GM18870 (cell line): ENCODE data around the gene TBX4.
"Not testable (repeated sequence)": the region's sequence is repeated elsewhere in the genome, so short reads cannot be mapped to it uniquely, and the experiment has no call there.

ENCODE experiments used
- ATAC-seq: cut with Tn5 transposase; IDR thresholded peaks from one replicate; pipeline ENCODE4 v1.9.1; 2021; ENCODE audit warnings: moderate library complexity; ENCODE audit not compliant: unreplicated experiment

The TBX4 gene

DNA sequence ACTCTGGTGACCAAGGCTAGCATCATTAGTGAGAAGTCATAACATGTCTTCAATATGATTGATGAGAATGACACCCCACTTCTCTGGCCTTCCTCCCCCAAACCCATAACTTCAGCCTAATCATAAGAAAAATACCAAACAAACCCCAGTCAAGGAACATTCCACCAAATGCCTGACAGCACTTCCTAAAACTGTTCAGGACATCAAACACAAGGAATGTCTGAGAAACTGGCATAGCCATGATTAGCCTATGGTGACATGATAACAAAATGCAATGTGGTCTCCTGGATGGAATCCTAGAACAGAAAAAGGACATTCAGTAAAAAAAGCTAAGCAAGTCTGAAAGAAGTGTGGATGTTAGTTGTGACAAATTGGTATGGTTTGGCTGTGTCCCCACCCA lies 24.7 kb upstream of the TBX4 start:
- ATAC-seq, result no peak

GRCh38 chr17:61429274-61429673 lies 22.9 kb upstream of the TBX4 start:
- ATAC-seq, result no peak

DNA sequence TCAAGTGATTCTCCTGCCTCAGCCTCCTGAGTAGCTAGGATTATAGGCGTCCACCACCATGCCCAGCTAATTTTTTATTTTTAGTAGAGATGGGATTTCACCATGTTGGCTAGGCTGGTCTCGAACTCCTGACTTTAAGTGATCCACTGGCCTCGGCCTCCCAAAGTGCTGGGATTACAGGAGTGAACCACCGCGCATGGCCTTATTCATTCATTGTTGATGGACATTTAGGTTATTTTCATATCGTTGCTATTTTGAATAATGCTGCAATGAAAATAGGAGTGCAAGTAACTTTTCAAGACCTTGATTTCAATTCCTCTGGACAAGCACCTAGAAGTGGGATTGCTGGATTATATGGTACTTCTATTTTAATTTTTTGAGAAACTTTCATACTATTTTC lies 22.4 kb upstream of the TBX4 start:
- not testable (repeated sequence) for ATAC-seq

GRCh38 chr17:61431594-61432311 lies 20.5 kb upstream of the TBX4 start:
- no peak for ATAC-seq

DNA sequence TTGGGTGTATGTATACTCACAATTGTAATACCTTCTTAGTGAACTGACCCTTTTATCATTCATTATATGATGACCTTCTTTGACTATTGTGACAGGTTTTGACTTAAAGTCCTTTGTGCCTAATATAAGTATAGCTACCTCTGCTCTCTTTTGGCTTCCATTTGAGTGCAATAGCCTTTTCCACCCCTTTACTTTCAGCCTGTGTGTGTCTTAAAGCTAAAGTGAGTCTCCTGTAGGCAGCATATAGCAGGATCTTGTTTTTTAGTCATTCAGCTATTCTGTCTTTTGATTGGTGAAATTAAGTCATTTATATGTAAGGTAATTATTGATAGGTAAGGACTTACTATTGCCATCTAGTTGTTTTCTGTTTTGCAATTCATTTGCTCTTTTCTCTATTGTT lies 15.9 kb upstream of the TBX4 start:
- no peak for ATAC-seq

GRCh38 chr17:61436995-61437704 lies 15.1 kb upstream of the TBX4 start:
- no peak for ATAC-seq

GRCh38 chr17:61440697-61441096 lies 11.5 kb upstream of the TBX4 start:
- ATAC-seq, result peak; percentile 82

- not testable (repeated sequence) for ATAC-seq
Measured at GRCh38 chr17:61441507-61441906, 10.7 kb upstream of the TBX4 start.

DNA sequence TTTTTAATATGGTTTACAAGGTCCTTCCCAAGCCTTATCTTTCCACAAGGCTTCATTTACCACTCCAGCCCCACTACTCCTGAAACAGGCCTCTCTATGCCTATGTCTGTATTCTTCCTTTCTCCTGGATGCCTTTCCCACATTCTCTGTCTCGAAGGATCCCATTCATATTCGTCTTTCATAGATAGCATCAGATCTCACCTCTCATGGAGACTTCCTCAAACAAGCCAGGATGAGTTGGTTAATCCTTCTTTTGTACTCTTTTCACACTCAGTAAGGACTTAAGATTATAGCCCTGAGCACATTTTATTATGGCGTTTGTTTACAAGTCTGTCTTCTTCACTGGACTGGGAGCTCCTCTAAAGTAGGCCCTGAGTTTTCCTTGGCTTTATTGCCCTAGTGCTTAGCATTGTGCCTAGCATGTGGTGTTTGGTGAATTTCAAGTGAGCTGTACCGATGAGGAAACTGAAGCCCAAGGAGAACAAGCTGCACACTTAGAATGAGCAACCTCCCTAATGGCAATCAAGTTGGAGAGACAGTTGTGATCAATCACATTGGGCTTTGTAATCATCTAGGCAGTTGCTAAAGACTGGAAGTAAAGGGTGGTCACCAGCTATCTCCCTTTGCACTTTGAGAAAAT lies 10.0 kb upstream of the TBX4 start:
- ATAC-seq, result no peak

- no peak for ATAC-seq
Measured at GRCh38 chr17:61442878-61443474, 9.2 kb upstream of the TBX4 start.

DNA sequence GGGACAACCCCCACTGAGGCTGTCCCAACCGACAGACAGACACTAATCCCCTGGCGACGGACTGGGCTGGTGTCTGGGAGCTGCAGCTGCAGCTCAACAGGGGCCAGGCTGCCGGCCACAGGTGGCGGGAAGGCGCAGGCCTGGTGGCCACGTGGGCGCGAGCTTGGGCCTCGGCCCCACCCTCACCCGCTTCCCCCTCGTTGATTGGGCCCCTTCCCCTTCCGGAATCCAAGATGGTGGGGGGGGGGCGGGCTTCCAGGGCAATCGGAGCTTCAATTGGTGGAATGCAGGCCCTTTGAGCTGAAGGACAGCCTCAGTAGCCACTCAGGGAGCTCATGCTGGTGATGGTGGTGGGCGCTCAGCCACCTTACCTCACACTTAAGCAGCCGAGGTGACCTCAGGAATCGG lies 8.7 kb upstream of the TBX4 start:
- ATAC-seq, result no peak

- no peak for ATAC-seq
Measured at GRCh38 chr17:61444075-61444474, 8.1 kb upstream of the TBX4 start.

DNA sequence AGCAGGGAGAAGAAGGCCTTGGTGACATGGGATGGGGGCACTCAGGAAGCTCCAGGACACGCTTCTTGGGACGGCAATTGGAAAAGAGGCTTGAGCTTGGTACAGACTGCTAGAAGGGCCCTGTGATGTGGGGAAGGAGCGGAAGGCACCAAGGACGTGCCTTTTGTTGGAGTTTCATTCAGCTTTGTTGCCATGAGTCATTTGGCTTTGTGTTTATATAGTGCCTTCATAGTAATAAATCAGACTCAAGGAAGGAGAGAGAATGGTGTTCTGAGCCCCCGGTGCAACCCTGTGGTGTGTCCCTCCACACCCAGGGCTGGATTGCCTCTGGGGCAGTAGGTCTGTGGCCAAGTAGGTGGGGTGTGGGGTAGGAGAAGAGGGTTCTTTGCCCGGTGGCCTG lies 7.4 kb upstream of the TBX4 start:
- ATAC-seq, result no peak

GRCh38 chr17:61447358-61447757 lies 4.9 kb upstream of the TBX4 start:
- no peak for ATAC-seq

DNA sequence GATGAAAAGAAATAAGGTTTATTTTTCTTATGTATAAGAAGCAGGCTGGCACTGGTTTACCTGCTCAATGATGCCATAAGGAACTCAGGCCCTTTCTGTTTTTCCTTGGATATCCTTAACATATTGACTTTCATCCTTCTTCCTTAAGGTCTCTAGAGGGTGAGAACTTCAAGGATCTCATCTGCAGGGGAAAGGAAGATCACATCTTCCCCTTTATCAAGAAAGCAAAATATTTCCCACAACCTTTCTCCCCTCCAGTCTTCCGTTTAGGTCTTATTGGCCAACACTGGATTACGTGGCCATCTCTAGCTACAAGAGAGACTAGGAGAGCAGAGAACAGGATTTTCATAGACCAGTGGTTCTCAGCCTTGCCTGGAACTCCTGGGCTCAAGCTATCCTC lies 4.2 kb upstream of the TBX4 start:
- ATAC-seq, result no peak

GRCh38 chr17:61449140-61449539 lies 3.1 kb upstream of the TBX4 start:
- ATAC-seq, result not testable (repeated sequence)

DNA sequence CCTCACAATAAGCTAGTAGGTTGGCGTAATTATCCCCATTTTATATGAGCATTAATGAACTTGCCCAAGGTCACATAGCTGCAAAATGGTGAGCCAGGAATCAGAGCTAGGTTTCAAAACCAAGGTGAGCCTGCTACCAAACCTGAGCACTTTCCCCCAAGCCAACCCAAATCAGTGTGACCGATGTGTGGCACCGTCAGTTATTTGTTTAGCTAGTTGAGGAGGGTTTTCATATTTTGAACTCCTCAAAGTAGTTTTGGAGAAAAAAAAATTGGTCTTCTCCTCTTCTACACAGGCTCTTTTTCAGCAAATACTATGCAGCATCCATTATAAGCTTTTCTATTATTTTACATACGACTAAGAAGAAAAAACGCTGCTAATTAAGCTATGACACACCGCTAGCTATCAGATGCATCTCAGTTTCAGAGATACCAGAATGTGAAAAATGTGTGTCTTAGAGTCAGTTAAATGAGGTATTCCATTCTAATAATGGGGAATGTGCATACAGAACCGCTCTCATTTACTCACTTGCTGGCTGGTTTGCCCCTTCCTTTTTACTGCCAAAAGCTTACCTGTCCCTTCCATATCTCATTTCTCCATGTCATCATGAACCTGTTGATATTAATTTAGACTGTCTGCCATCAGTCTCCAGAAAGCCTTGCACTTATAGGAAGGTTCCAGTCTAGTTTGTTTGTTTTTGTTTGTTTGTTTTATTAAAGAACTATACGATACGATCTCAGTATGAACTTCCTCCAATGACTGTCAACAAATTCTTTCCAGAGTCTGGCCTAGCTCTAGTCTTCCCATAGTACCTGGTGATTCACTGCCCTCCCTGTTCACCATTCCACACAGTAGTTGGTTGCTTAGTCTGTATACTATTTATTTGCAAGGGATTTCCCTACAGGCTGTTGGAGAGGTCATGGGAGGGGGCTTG lies 2.2 kb upstream of the TBX4 start:
- ATAC-seq, result no peak

- ATAC-seq, result no peak
Measured at GRCh38 chr17:61450641-61451537, 1.3 kb upstream of the TBX4 start.

- ATAC-seq, result no peak
Measured at GRCh38 chr17:61451538-61452300, 503 bp upstream of the TBX4 start.
